Endothelial cell of umbilical vein (primary cell): ENCODE results near the gene AATF.

Source experiments
- EZH2 ChIP-seq: IDR thresholded peaks from 2 replicates; pipeline ENCODE4 v1.6.1; 2012; ENCODE audit warnings: borderline replicate concordance, low read depth, mild to moderate bottlenecking, moderate library complexity, low read length, inconsistent platforms; ENCODE audit not compliant: severe bottlenecking
- FOS ChIP-seq: IDR thresholded peaks from 2 replicates; pipeline ENCODE4 v1.6.1; 2011; ENCODE audit warnings: mild to moderate bottlenecking, low read length, moderate library complexity, borderline replicate concordance; ENCODE audit not compliant: insufficient read depth
- JUN ChIP-seq: IDR thresholded peaks from 2 replicates; pipeline ENCODE4 v1.6.1; 2011; ENCODE audit warnings: borderline replicate concordance, low read depth; ENCODE audit not compliant: insufficient read length, insufficient read depth
- POLR2A ChIP-seq: IDR thresholded peaks from 2 replicates; pipeline ENCODE4 v1.6.1; 2012; ENCODE audit warnings: low read depth, mild to moderate bottlenecking, control low read depth, low read length
- POLR2AphosphoS5 ChIP-seq: IDR thresholded peaks from 2 replicates; pipeline ENCODE4 v1.6.1; 2012; ENCODE audit warnings: low read depth, mild to moderate bottlenecking, control low read depth, low read length, moderate library complexity; ENCODE audit not compliant: insufficient read depth
- TF ChIP-seq, protein P1 (sequence below), 2 donors: IDR thresholded peaks; 1 replicate in 1 of 2; 2 replicates in 1 of 2; pipeline ENCODE4 v1.5.1; 2011; ENCODE audit warnings: low read length in 2 of 2, mild to moderate bottlenecking in 2 of 2, moderate library complexity in 2 of 2, control low read depth in 1 of 2, inconsistent platforms in 1 of 2, low read depth in 1 of 2; ENCODE audit not compliant: insufficient read depth in 1 of 2; ENCODE audit errors: extremely low read depth in 1 of 2
- TF ChIP-seq, protein P2 (sequence below): IDR thresholded peaks from 2 replicates; pipeline ENCODE4 v1.6.1; 2011; ENCODE audit not compliant: insufficient read depth, insufficient read length

DNA sequence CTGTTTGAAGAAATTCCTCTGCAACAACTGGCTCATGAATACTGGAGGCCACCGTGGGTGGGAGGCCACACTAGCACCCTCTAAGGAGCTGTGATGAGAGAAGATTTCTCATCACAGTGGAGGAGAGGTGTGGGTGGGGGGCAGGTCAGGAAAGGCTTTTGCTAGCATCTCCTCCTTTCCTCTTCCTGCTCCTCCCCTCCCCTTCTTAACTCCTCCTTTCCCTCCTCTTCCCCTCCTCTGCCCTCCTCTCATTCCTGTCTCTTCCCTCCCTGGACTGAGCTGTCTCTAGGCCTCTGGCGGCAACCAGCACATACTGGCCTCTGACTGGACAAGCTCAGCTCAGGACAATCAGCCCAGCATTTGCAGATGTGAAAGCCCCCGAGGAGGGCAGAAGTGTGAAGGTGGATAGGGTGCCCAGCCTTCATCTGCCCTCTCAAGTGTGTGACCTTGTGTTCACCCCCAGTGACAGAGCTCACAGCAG is 30.5 kb upstream of the AATF start:
- TF ChIP-seq, protein P1, sequence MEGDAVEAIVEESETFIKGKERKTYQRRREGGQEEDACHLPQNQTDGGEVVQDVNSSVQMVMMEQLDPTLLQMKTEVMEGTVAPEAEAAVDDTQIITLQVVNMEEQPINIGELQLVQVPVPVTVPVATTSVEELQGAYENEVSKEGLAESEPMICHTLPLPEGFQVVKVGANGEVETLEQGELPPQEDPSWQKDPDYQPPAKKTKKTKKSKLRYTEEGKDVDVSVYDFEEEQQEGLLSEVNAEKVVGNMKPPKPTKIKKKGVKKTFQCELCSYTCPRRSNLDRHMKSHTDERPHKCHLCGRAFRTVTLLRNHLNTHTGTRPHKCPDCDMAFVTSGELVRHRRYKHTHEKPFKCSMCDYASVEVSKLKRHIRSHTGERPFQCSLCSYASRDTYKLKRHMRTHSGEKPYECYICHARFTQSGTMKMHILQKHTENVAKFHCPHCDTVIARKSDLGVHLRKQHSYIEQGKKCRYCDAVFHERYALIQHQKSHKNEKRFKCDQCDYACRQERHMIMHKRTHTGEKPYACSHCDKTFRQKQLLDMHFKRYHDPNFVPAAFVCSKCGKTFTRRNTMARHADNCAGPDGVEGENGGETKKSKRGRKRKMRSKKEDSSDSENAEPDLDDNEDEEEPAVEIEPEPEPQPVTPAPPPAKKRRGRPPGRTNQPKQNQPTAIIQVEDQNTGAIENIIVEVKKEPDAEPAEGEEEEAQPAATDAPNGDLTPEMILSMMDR (IDR thresholded peaks at IDR 0.05; ENCODE audit: extremely low read depth in 1 of 2, insufficient read depth in 1 of 2, low read depth in 1 of 2, low read length in 2 of 2): no peak
- TF ChIP-seq POLR2A (no peak), POLR2AphosphoS5 (no peak), EZH2 (no peak), FOS (no peak), JUN (no peak)
- TF ChIP-seq, protein P2, sequence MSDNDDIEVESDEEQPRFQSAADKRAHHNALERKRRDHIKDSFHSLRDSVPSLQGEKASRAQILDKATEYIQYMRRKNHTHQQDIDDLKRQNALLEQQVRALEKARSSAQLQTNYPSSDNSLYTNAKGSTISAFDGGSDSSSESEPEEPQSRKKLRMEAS: no peak
